Neuronal stem cell (in vitro differentiated cells): ENCODE measurements around the gene KCNK5.
A peak's percentile ranks its signal among the peaks of the same experiment; 100 is the strongest.

Experiments
- DNase-seq: peaks from one replicate; pipeline ENCODE4 v3.0.0-alpha.2; 2013; ENCODE audit warnings: low spot score
- H2AFZ ChIP-seq: one replicate; pipeline ENCODE4 v1.6.1; 2013; ENCODE audit warnings: mild to moderate bottlenecking, low read length, inconsistent platforms
- H2AK5ac ChIP-seq: 2 replicates; pipeline ENCODE4 v1.6.1; 2013; ENCODE audit warnings: low read depth, mild to moderate bottlenecking, inconsistent platforms, low read length, moderate library complexity, mixed read lengths
- H2BK120ac ChIP-seq: 2 replicates; pipeline ENCODE4 v1.6.1; 2013; ENCODE audit warnings: low read depth, mild to moderate bottlenecking, inconsistent platforms, low read length, moderate library complexity, mixed read lengths
- H2BK12ac ChIP-seq: one replicate; pipeline ENCODE4 v1.6.1; 2013; ENCODE audit warnings: low read length, inconsistent platforms
- H2BK15ac ChIP-seq: 2 replicates; pipeline ENCODE4 v1.6.1; 2013; ENCODE audit warnings: mild to moderate bottlenecking, low read length, inconsistent platforms, mixed read lengths
- H2BK5ac ChIP-seq: one replicate; pipeline ENCODE4 v1.6.1; 2013; ENCODE audit warnings: inconsistent platforms, mild to moderate bottlenecking, low read length, moderate library complexity
- H3K14ac ChIP-seq: one replicate; pipeline ENCODE4 v1.6.1; 2013; ENCODE audit warnings: low read length, inconsistent platforms
- H3K18ac ChIP-seq: 2 replicates; pipeline ENCODE4 v1.6.1; 2013; ENCODE audit warnings: low read length, inconsistent platforms
- H3K23ac ChIP-seq: 2 replicates; pipeline ENCODE4 v1.6.1; 2013; ENCODE audit warnings: low read depth, mild to moderate bottlenecking, mixed read lengths, low read length, inconsistent platforms; ENCODE audit not compliant: poor library complexity
- H3K27ac ChIP-seq: replicated peaks from 3 replicates; pipeline ENCODE4 v1.5.1; 2013; ENCODE audit warnings: low read length, inconsistent platforms
- H3K27me3 ChIP-seq, 3 experiments: 2 replicates each; pipeline ENCODE4 v1.6.1; 2013; ENCODE audit warnings: low read length in 3 of 3, mild to moderate bottlenecking in 2 of 3, inconsistent platforms in 1 of 3, low read depth in 1 of 3, mixed read lengths in 1 of 3, moderate library complexity in 1 of 3; ENCODE audit not compliant: control insufficient read depth in 3 of 3, insufficient read depth in 3 of 3
- H3K36me3 ChIP-seq, 2 donors: replicated peaks in 1 of 2; 2 replicates each; pipeline ENCODE4 v1.6.1; 2013; ENCODE audit warnings: low read length in 2 of 2; ENCODE audit not compliant: control insufficient read depth in 2 of 2, insufficient read depth in 2 of 2
- H3K4ac ChIP-seq: 2 replicates; pipeline ENCODE4 v1.6.1; 2013; ENCODE audit warnings: inconsistent platforms, mild to moderate bottlenecking, low read length, moderate library complexity
- H3K4me1 ChIP-seq, 2 donors: 1 replicate in 1 of 2; 2 replicates in 1 of 2; pipeline ENCODE4 v1.6.1; 2013; ENCODE audit warnings: low read length in 2 of 2, low read depth in 1 of 2; ENCODE audit not compliant: control insufficient read depth in 2 of 2, insufficient read depth in 1 of 2
- H3K4me2 ChIP-seq: one replicate; pipeline ENCODE4 v1.6.1; 2013; ENCODE audit warnings: mild to moderate bottlenecking, low read length, inconsistent platforms; ENCODE audit not compliant: insufficient read depth, poor library complexity, severe bottlenecking
- H3K4me3 ChIP-seq, 2 donors: 2 replicates each; pipeline ENCODE4 v1.5.1; 2013; ENCODE audit warnings: low read length in 2 of 2, mild to moderate bottlenecking in 2 of 2, inconsistent platforms in 1 of 2, moderate library complexity in 1 of 2
- H3K79me1 ChIP-seq: one replicate; pipeline ENCODE4 v1.6.1; 2013; ENCODE audit warnings: low read depth, mild to moderate bottlenecking, inconsistent platforms, low read length, moderate library complexity
- H3K9ac ChIP-seq: one replicate; pipeline ENCODE4 v1.6.1; 2013; ENCODE audit warnings: mild to moderate bottlenecking, low read depth, low read length, inconsistent platforms; ENCODE audit not compliant: poor library complexity
- H3K9me3 ChIP-seq, 2 donors: replicated peaks in 1 of 2; 2 replicates each; pipeline versions ENCODE3 to v1.6.1; 2013; ENCODE audit warnings: low read length in 2 of 2, mild to moderate bottlenecking in 2 of 2, inconsistent platforms in 1 of 2, low read depth in 1 of 2, mixed read lengths in 1 of 2, moderate library complexity in 1 of 2; ENCODE audit not compliant: control insufficient read depth in 2 of 2, insufficient read depth in 1 of 2
- H4K8ac ChIP-seq: one replicate; pipeline ENCODE4 v1.6.1; 2013; ENCODE audit warnings: low read depth, mild to moderate bottlenecking, inconsistent platforms, low read length, moderate library complexity
- H4K91ac ChIP-seq: one replicate; pipeline ENCODE4 v1.6.1; 2013; ENCODE audit warnings: low read length, low read depth, mild to moderate bottlenecking, inconsistent platforms; ENCODE audit not compliant: poor library complexity
- WGBS, 2 donors: extraction: QIAGEN DNeasy Blood & Tissue Kit; methylation state at CpG; one replicate each; pipeline ENCODE4 v1.1.7; 2013; ENCODE audit warnings: missing lambda C conversion rate in 2 of 2, mixed read lengths in 1 of 2; ENCODE audit not compliant: insufficient read length in 2 of 2, insufficient replicate concordance in 1 of 2; ENCODE audit errors: extremely low coverage in 2 of 2; 5-methylcytosine and 5-hydroxymethylcytosine counted together

Gene KCNK5

GRCh38 chr6:39260953-39261352, 31.7 kb upstream of the KCNK5 start:
- H3K79me1 ChIP-seq: no peaks in the 10 kb centered on the region
- H2BK120ac ChIP-seq: no peak overlapping the region
- DNase-seq: no peak
- H3K9me3 ChIP-seq: no peaks in the 10 kb centered on the region
- H3K27me3 ChIP-seq: peaks cover 0 to 2% (median 0%) of the 10 kb centered on the region in 3 experiments
- H2BK5ac ChIP-seq: no peak overlapping the region
- H3K18ac ChIP-seq: no peak overlapping the region
- no peak overlapping the region for H3K14ac ChIP-seq
- H2BK15ac ChIP-seq: no peak overlapping the region
- H4K91ac ChIP-seq: no peak overlapping the region
- no peak overlapping the region for H3K27ac ChIP-seq
- no peaks in the 10 kb centered on the region for H3K36me3 ChIP-seq
- WGBS, 2 donors: no CpG with 5 or more reads among the region's 2 CpGs
- no peak overlapping the region for H2BK12ac ChIP-seq
- no peak overlapping the region for H4K8ac ChIP-seq
- H3K4me1 ChIP-seq: peaks cover 0 to 1% of the 10 kb centered on the region in 2 donors
- no peak overlapping the region for H3K9ac ChIP-seq
- H3K4me3 ChIP-seq: no peak overlapping the region
- H3K4ac ChIP-seq: no peak overlapping the region
- no peak overlapping the region for H2AK5ac ChIP-seq
- H2AFZ ChIP-seq: no peak overlapping the region
- no peak overlapping the region for H3K23ac ChIP-seq
- H3K4me2 ChIP-seq: no peak overlapping the region

- no peak overlapping the region for H2BK15ac ChIP-seq
- H3K27ac ChIP-seq: no peak overlapping the region
- no peak overlapping the region for H3K9ac ChIP-seq
- peaks cover 0 to 2% (median 0%) of the 10 kb centered on the region in 3 experiments for H3K27me3 ChIP-seq
- no peak for DNase-seq
- peaks cover 0 to 1% of the 10 kb centered on the region in 2 donors for H3K4me1 ChIP-seq
- no peak overlapping the region for H2BK5ac ChIP-seq
- H3K9me3 ChIP-seq: no peaks in the 10 kb centered on the region
- H3K14ac ChIP-seq: no peak overlapping the region
- H3K36me3 ChIP-seq: no peaks in the 10 kb centered on the region
- no peaks in the 10 kb centered on the region for H3K79me1 ChIP-seq
- no peak overlapping the region for H2BK120ac ChIP-seq
- no peak overlapping the region for H3K4ac ChIP-seq
- H3K4me2 ChIP-seq: no peak overlapping the region
- no peak overlapping the region for H2AK5ac ChIP-seq
- no peak overlapping the region for H3K4me3 ChIP-seq
- WGBS, 2 donors: no CpG with 5 or more reads among the region's 2 CpGs
- no peak overlapping the region for H4K8ac ChIP-seq
- no peak overlapping the region for H2BK12ac ChIP-seq
- H2AFZ ChIP-seq: no peak overlapping the region
- H3K23ac ChIP-seq: no peak overlapping the region
- H3K18ac ChIP-seq: no peak overlapping the region
- no peak overlapping the region for H4K91ac ChIP-seq
These were observed 31.2 kb upstream of the KCNK5 start for GRCh38 chr6:39260456-39260855.

GRCh38 chr6:39256294-39256940, 27.1 kb upstream of the KCNK5 start:
- no peak overlapping the region for H3K18ac ChIP-seq
- peaks cover 0 to 1% of the 10 kb centered on the region in 2 donors for H3K4me1 ChIP-seq
- no peaks in the 10 kb centered on the region for H3K79me1 ChIP-seq
- no peaks in the 10 kb centered on the region for H3K36me3 ChIP-seq
- no peak overlapping the region for H3K27ac ChIP-seq
- no peak overlapping the region for H2AK5ac ChIP-seq
- H2BK5ac ChIP-seq: no peak overlapping the region
- no peak overlapping the region for H3K9ac ChIP-seq
- H3K23ac ChIP-seq: no peak overlapping the region
- no peak for DNase-seq
- no peak overlapping the region for H2BK15ac ChIP-seq
- H3K14ac ChIP-seq: no peak overlapping the region
- H3K4ac ChIP-seq: no peak overlapping the region
- no peaks in the 10 kb centered on the region for H3K27me3 ChIP-seq
- H2AFZ ChIP-seq: peak overlapping the region; percentile 28
- H4K8ac ChIP-seq: no peak overlapping the region
- no peak overlapping the region for H3K4me2 ChIP-seq
- no CpG with 5 or more reads among the region's 2 CpGs for WGBS, 2 donors
- H4K91ac ChIP-seq: no peak overlapping the region
- H2BK120ac ChIP-seq: no peak overlapping the region
- H3K4me3 ChIP-seq: no peak overlapping the region
- H2BK12ac ChIP-seq: no peak overlapping the region
- H3K9me3 ChIP-seq: peaks cover 2 to 10% of the 10 kb centered on the region in 2 donors

- no peaks in the 10 kb centered on the region for H3K27me3 ChIP-seq
- H3K14ac ChIP-seq: no peak overlapping the region
- H2BK120ac ChIP-seq: no peak overlapping the region
- no peak overlapping the region for H2BK12ac ChIP-seq
- H3K23ac ChIP-seq: no peak overlapping the region
- H3K18ac ChIP-seq: no peak overlapping the region
- no peak overlapping the region for H2BK5ac ChIP-seq
- no peak overlapping the region for H2AFZ ChIP-seq
- H3K9ac ChIP-seq: no peak overlapping the region
- no peak overlapping the region for H4K91ac ChIP-seq
- H3K36me3 ChIP-seq: no peaks in the 10 kb centered on the region
- H3K4ac ChIP-seq: no peak overlapping the region
- no CpG with 5 or more reads among the region's 4 CpGs for WGBS, 2 donors
- no peak overlapping the region for H4K8ac ChIP-seq
- H3K4me3 ChIP-seq: no peak overlapping the region
- DNase-seq: no peak
- H3K4me1 ChIP-seq: no peaks in the 10 kb centered on the region
- peaks cover 2 to 10% of the 10 kb centered on the region in 2 donors for H3K9me3 ChIP-seq
- no peak overlapping the region for H2BK15ac ChIP-seq
- no peaks in the 10 kb centered on the region for H3K79me1 ChIP-seq
- no peak overlapping the region for H3K4me2 ChIP-seq
- H2AK5ac ChIP-seq: no peak overlapping the region
- no peak overlapping the region for H3K27ac ChIP-seq
These were observed 25.8 kb upstream of the KCNK5 start for GRCh38 chr6:39254999-39255535.
